Heart left ventricle (tissue), 16 donors: ENCODE measurements around the gene AIP. TPM values are rescaled to one million over a fixed set of nuclear protein-coding genes. Genes with fewer than 3 reads are reported as not detected.
A peak's percentile ranks its signal among the peaks of the same experiment; 100 is the strongest.
"Not testable (repeated sequence)": the region's sequence is repeated elsewhere in the genome, so short reads cannot be mapped to it uniquely, and the experiment has no call there.

Experiments used
- ATAC-seq, 4 donors: fragments of 200-7000 bp; cut with Tn5 transposase; one replicate each; pipeline ENCODE4 v1.9.1; 2020 to 2022; ENCODE audit warnings: moderate library complexity in 4 of 4, mild to moderate bottlenecking in 3 of 4, moderate number of reproducible peaks in 1 of 4
- DNase-seq, 5 donors: peaks; one replicate each; pipeline ENCODE4 v3.0.0-alpha.2; 2020
- H3K27ac ChIP-seq, 12 donors: fragments of 200-600 bp; sonication (generic) in 4 of 12; one replicate each; pipeline versions ENCODE4 v1.5.0 to v1.8.0; 2016 to 2022; ENCODE audit warnings: mild to moderate bottlenecking in 2 of 12
- H3K27me3 ChIP-seq, 9 donors: fragments of 200-600 bp; sonication (generic) in 2 of 9; one replicate each; pipeline versions ENCODE4 v1.5.1 to v1.8.0; 2016 to 2022; ENCODE audit warnings: mild to moderate bottlenecking in 3 of 9
- H3K36me3 ChIP-seq, 9 donors: fragments of 200-600 bp; sonication (generic) in 2 of 9; one replicate each; pipeline versions ENCODE4 v1.5.0 to v1.8.0; 2018 to 2022; ENCODE audit warnings: mild to moderate bottlenecking in 2 of 9
- H3K4me1 ChIP-seq, 12 donors: fragments of 200-600 bp; sonication (generic) in 4 of 12; one replicate each; pipeline versions ENCODE4 v1.5.0 to v1.8.0; 2016 to 2022; ENCODE audit warnings: mild to moderate bottlenecking in 3 of 12
- H3K4me3 ChIP-seq, 12 donors: fragments of 200-600 bp; sonication (generic) in 4 of 12; one replicate each; pipeline versions ENCODE4 v1.5.0 to v1.8.0; 2017 to 2022; ENCODE audit warnings: mild to moderate bottlenecking in 9 of 12, moderate library complexity in 4 of 12
- H3K9me3 ChIP-seq, 12 donors: fragments of 200-600 bp; sonication (generic) in 4 of 12; one replicate each; pipeline versions ENCODE4 v1.5.0 to v1.8.0; 2016 to 2022; ENCODE audit warnings: mild to moderate bottlenecking in 1 of 12
- CTCF ChIP-seq, 12 donors: fragments of 200-600 bp; sonication (generic) in 4 of 12; IDR thresholded peaks; one replicate each; pipeline versions ENCODE4 v1.5.0 to v1.8.0; 2018 to 2022; ENCODE audit warnings: antibody characterized with exemption in 12 of 12, mild to moderate bottlenecking in 5 of 12
- POLR2A ChIP-seq, 2 donors: fragments of 450-650 bp; IDR thresholded peaks; one replicate each; pipeline ENCODE4 v1.6.1; 2017; ENCODE audit warnings: antibody characterized with exemption in 2 of 2, mild to moderate bottlenecking in 2 of 2, moderate library complexity in 2 of 2
- WGBS, 4 donors: extraction: QIAGEN DNeasy Blood & Tissue Kit in 2 of 4; methylation state at CpG; one replicate each; pipeline versions ENCODE4 v1.1.5 to v1.1.7; 2013 to 2018; 5-methylcytosine and 5-hydroxymethylcytosine counted together
- intact Hi-C, 10 donors: fragments of 100-400 bp; cut with DNase I; formaldehyde crosslinking; loops; one replicate each; pipeline versions ENCODE4 v1.11.1 to v1.14.2; 2022
- polyA plus RNA-seq, 2 donors: library from polyadenylated mRNA; stranded (reverse); fragments of 200-250 nt; gene quantifications; one replicate each; pipeline ENCODE4 v1.2.3, GENCODE V29; 2013
- total RNA-seq, 9 donors: library from RNA; depleted of rRNA in 2 of 9; stranded (reverse); fragments of >200 nt in 2 of 9; fragmentation: NEBNext Ultra II Directional in 3 of 9; extraction: Animal tissue kit (Norgen Biotek cat#: 25700) in 3 of 9; gene quantifications; one replicate each; pipeline versions ENCODE4 v1.1.0 to v1.2.4, GENCODE V29; 2016 to 2023
- donor health status: ischemic (EF 13 %, LVEDD 7.1; RV severe dilation, severe dysfunction).
- donor health status: healthy with polysubstance abuse.
- donor health status: DM: no; HTN: yes; CAD: no.
- donor health status: DM: no; HTN: no; CAD: no.
- donor health status: ischemic (EF 25% LVEDD 6.9; RV normal size, moderate dysfunction).
- donor health status: ischemic (EF 25% LVEDD 5.7; RV mildly dilated, moderate dysfunction).
- donor health status: healthy.
- donor health status: DM: yes; HTN: yes; CAD: no.
- donor health status: ischemic (EF 35%, LVEDD 5.7; RV mildly dilated, moderate dysfunction).
- donor health status: nonischemic (EF 11% LVEDD 7.7; RV severe dilation, severe dysfunction).
- donor health status: DM: yes; HTN: yes; CAD: no.
- donor health status: PGD.
- donor health status: ischemic (EF 29% LVEDD 5.4; RV normal size, mild dysfunction).
- donor health status: nonischemic (EF 23%, LVEDD 6.1; RV moderate dilation, normal function).

The AIP gene
- total and polyA plus RNA-seq, 11 donors, result 41.7 to 96.4 (median 57.9) TPM

GRCh38 chr11:67482275-67482826 is 475 bp upstream of the AIP start:
- H3K9me3 ChIP-seq, result no peaks in the 10 kb centered on the region
- ATAC-seq (peak in 2 of 4 donors; percentile 13 to 23), DNase-seq (peak in 1 of 5 donors; percentile 62)
- H3K27me3 ChIP-seq, result peaks cover 0 to 3% (median 0%) of the 10 kb centered on the region in 9 donors
- H3K27ac ChIP-seq, result peak overlapping the region; percentile 21 to 91 (median 85)
- TF ChIP-seq CTCF (IDR thresholded peaks at IDR 0.05) (no peak), POLR2A (IDR thresholded peaks at IDR 0.05) (no peak)
- H3K36me3 ChIP-seq, result peaks cover 0 to 10% (median 7%) of the 10 kb centered on the region in 9 donors
- intact Hi-C loops, result loop anchor here in 2 of 10 donors (2.0 to 5.0 kb wide), 2 partner anchors 22 to 90 kb away; partner anchors contain the start of genes PITPNM1 (in 1 of the 2) and RAD9A (in 1 of the 2)
- H3K4me1 ChIP-seq, result peaks cover 5 to 44% (median 25%) of the 10 kb centered on the region in 12 donors
- WGBS, 4 donors, result 51 to 55% (median 54%) methylated on average over 19 of the region's 19 CpGs
- peak overlapping the region; percentile 41 to 72 (median 60) for H3K4me3 ChIP-seq

DNA sequence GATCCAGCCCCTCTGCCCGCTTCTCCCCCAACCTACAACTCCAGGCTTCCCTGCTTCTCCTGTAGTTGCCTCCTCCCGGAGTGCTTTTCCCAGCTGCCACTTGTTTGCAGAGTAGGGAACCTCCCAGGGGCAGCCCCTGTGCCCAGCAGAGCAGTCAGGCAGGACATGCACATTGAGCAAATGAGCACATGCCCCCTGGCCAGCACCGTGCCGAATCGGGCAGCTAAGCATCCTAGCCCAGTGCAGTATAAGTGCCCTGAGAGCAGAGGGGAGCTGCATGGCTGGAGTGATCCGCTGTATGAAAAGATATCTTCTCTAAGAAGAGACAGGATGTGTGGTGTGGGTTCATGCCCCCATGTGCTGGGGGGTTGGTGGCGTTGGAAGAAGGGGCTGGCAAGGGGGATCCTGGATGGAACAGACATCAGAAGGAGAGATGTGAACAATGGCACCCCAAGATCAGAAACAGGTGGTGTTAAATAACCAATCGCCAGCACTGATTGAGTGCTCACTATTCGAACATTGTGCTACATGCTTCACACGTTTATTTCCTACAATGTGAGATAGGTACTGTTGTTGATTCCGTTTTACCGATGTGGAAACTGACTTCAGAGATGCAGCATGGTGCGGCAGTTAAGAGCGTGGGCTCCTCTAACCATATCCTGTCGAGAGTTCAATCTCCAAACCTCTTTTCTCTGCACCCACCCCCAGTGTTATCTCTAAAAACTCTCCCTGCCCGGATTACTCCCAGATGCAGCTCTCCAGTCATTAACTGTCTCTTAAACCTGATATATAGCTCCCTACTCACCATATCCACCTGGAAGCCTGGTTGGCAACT is 1.2 kb downstream of the AIP start:
- Histone ChIP-seq H3K4me3 (peak overlapping the region in 9 of 12 donors; percentile 53 to 72 (median 65)), H3K4me1 (peaks cover 5 to 44% (median 25%) of the 10 kb centered on the region in 12 donors), H3K27ac (peak overlapping the region in 5 of 12 donors; percentile 80 to 88 (median 85)), H3K36me3 (peaks cover 0 to 21% (median 16%) of the 10 kb centered on the region in 9 donors), H3K9me3 (no peaks in the 10 kb centered on the region), H3K27me3 (peaks cover 0 to 3% (median 0%) of the 10 kb centered on the region in 9 donors)
- TF ChIP-seq POLR2A (IDR thresholded peaks at IDR 0.05), result no peak
- no peak for TF ChIP-seq CTCF (IDR thresholded peaks at IDR 0.05)
- intact Hi-C loops, result loop anchor here in 2 of 10 donors (2.0 to 5.0 kb wide), 2 partner anchors 21 to 92 kb away; partner anchors contain the start of genes PITPNM1 (in 1 of the 2) and RAD9A (in 1 of the 2)
- 88 to 91% (median 90%) methylated on average over 16 of the region's 16 CpGs for WGBS, 4 donors
- ATAC-seq, result no peak
- peak in 1 of 5 donors; percentile 63 for DNase-seq

DNA sequence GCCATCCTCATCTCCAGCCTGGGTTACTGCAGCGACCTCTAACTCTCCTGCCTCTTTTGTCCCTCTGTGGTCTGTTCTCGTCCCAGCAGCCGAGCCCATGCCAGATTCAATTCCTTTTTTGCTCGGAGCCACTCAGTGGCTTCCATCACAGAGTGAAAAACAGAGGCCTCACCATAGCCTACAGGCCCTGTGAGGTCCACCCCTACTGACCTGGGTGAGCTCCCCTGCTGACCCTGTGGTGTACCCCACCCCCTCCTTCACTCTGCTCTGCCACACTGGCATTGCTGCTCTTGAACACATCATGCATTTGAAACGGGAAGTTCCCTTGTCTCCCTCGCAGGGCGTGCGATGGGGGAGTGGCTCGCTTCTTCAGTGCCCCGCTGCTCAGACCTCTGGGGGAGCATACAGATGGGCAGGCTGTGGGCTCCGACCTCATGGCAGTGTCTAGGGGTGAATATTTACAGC is 2.1 kb downstream of the AIP start:
- intact Hi-C loops, result loop anchor here in 1 of 10 donors (5.0 kb wide), 1 partner anchor 93 kb away; the partner anchor contains the start of gene RAD9A
- DNase-seq, result peak in 3 of 5 donors; percentile 27 to 62 (median 28)
- ATAC-seq, result no peak
- no peak for TF ChIP-seq CTCF (IDR thresholded peaks at IDR 0.05)
- no peak for TF ChIP-seq POLR2A (IDR thresholded peaks at IDR 0.05)
- 65 to 79% (median 75%) methylated on average over 11 of the region's 11 CpGs for WGBS, 4 donors
- Histone ChIP-seq H3K4me1 (peaks cover 5 to 44% (median 25%) of the 10 kb centered on the region in 12 donors), H3K27me3 (no peaks in the 10 kb centered on the region), H3K9me3 (no peaks in the 10 kb centered on the region), H3K4me3 (peak overlapping the region in 1 of 12 donors; percentile 60), H3K27ac (peak overlapping the region in 2 of 12 donors; percentile 16 to 88), H3K36me3 (peaks cover 0 to 30% (median 22%) of the 10 kb centered on the region in 9 donors)

- H3K9me3 ChIP-seq, intact Hi-C loops, H3K27me3 ChIP-seq, ATAC-seq, DNase-seq, H3K4me3 ChIP-seq: not testable (repeated sequence)
- 75 to 88% (median 84%) methylated on average over 4 to 7 of the region's 7 CpGs for WGBS, 4 donors
- peak overlapping the region in 1 of 12 donors; percentile 88 for H3K27ac ChIP-seq
- peaks cover 0 to 39% (median 30%) of the 10 kb centered on the region in 9 donors for H3K36me3 ChIP-seq
- H3K4me1 ChIP-seq, result peaks cover 5 to 44% (median 25%) of the 10 kb centered on the region in 12 donors
Observed at GRCh38 chr11:67485873-67486361, 3.1 kb downstream of the AIP start.
